Keratinocyte (primary cell): ENCODE results near the gene WASHC4. TPM values are rescaled to one million over a fixed set of nuclear protein-coding genes. Genes with fewer than 3 reads are reported as not detected.

Source experiments
- DNase-seq: peaks from one replicate; pipeline ENCODE4 v3.0.0-alpha.2; 2011; ENCODE audit warnings: low read depth, missing footprints, low spot score
- FAIRE-seq: peaks from 2 replicates; lab custom pipeline; 2011; peaks lifted over from hg19 to GRCh38; lab: Jason Lieb, UNC
- H2AFZ ChIP-seq: 2 replicates; pipeline ENCODE4 v1.6.0; 2012; ENCODE audit warnings: low read length, control low read depth, inconsistent platforms; ENCODE audit not compliant: control insufficient read depth
- H3K27ac ChIP-seq: 2 replicates; pipeline ENCODE4 v1.5.1; 2011; ENCODE audit warnings: low read length; ENCODE audit not compliant: control insufficient read depth, insufficient read depth
- H3K27me3 ChIP-seq: 3 replicates; pipeline ENCODE4 v1.6.0; 2011; ENCODE audit warnings: low read length; ENCODE audit not compliant: control insufficient read depth, insufficient read depth; ENCODE audit errors: extremely low read depth
- H3K36me3 ChIP-seq, 2 experiments: 2 replicates in 1 of 2; 3 replicates in 1 of 2; pipeline ENCODE4 v1.5.1; 2011; ENCODE audit warnings: low read length in 2 of 2, mild to moderate bottlenecking in 1 of 2; ENCODE audit not compliant: control insufficient read depth in 2 of 2, insufficient read depth in 2 of 2; ENCODE audit errors: extremely low read depth in 1 of 2
- H3K4me1 ChIP-seq: 3 replicates; pipeline ENCODE4 v1.5.1; 2011; ENCODE audit warnings: low read length; ENCODE audit not compliant: control insufficient read depth, insufficient read depth; ENCODE audit errors: extremely low read depth
- H3K4me2 ChIP-seq: 3 replicates; pipeline ENCODE4 v1.6.0; 2011; ENCODE audit warnings: low read depth, low read length; ENCODE audit not compliant: control insufficient read depth, insufficient read depth; ENCODE audit errors: extremely low read depth
- H3K4me3 ChIP-seq, 3 experiments: fragments of 200-600 bp in 1 of 3; sonication (generic) in 1 of 3; 2 replicates in 2 of 3; 3 replicates in 1 of 3; pipeline ENCODE4 v1.5.1; 2011 to 2016; ENCODE audit warnings: low read length in 3 of 3, mild to moderate bottlenecking in 3 of 3, control low read depth in 2 of 3, inconsistent platforms in 1 of 3, low read depth in 1 of 3, mixed read lengths in 1 of 3, mixed run types in 1 of 3, moderate library complexity in 1 of 3; ENCODE audit not compliant: control insufficient read depth in 2 of 3, insufficient read depth in 2 of 3; ENCODE audit errors: extremely low read depth in 1 of 3
- H3K79me2 ChIP-seq: 2 replicates; pipeline ENCODE4 v1.6.0; 2012; ENCODE audit warnings: low read length; ENCODE audit not compliant: control insufficient read depth, insufficient read depth
- H3K9ac ChIP-seq: 3 replicates; pipeline ENCODE4 v1.6.0; 2011; ENCODE audit warnings: low read length; ENCODE audit not compliant: control insufficient read depth, insufficient read depth; ENCODE audit errors: extremely low read depth
- H3K9me1 ChIP-seq: 3 replicates; pipeline ENCODE4 v1.6.0; 2011; ENCODE audit warnings: low read length; ENCODE audit not compliant: control insufficient read depth, insufficient read depth; ENCODE audit errors: extremely low read depth
- H3K9me3 ChIP-seq: 2 replicates; pipeline ENCODE4 v1.5.1; 2012; ENCODE audit warnings: low read depth, low read length; ENCODE audit not compliant: control insufficient read depth
- H4K20me1 ChIP-seq: 3 replicates; pipeline ENCODE4 v1.6.0; 2011; ENCODE audit warnings: low read length; ENCODE audit not compliant: control insufficient read depth, insufficient read depth; ENCODE audit errors: extremely low read depth
- CTCF ChIP-seq, 3 experiments: IDR thresholded peaks in 1 of 3; conservative IDR thresholded peaks in 1 of 3; optimal IDR thresholded peaks in 1 of 3; 2 replicates in 2 of 3; 3 replicates in 1 of 3; pipeline versions ENCODE3 to v1.5.1; 2011; ENCODE audit warnings: low read length in 3 of 3, mild to moderate bottlenecking in 3 of 3, moderate library complexity in 2 of 3, control low read depth in 1 of 3, inconsistent platforms in 1 of 3; ENCODE audit not compliant: insufficient read depth in 2 of 3; ENCODE audit errors: extremely low read depth in 1 of 3
- EZH2 ChIP-seq: IDR thresholded peaks from one replicate; pipeline ENCODE4 v1.6.1; 2012; ENCODE audit warnings: inconsistent platforms, mild to moderate bottlenecking, low read length, moderate library complexity
- dilution Hi-C: fragments of 300-500 bp; cut with MboI; formaldehyde crosslinking; loops from one replicate; pipeline ENCODE4 v1.7.0; 2020; ENCODE audit warnings: low sequenced_read_pairs; ENCODE audit not compliant: extremely low pct_ligation_motif_present
- polyA plus RNA-seq, 5 experiments: library from polyadenylated mRNA; depleted of rRNA in 3 of 5; stranded (reverse) in 3 of 5; stranded (forward) in 1 of 5; unstranded in 1 of 5; fragments of >200 nt; gene quantifications; 1 replicate in 1 of 5; 2 replicates in 3 of 5; 3 replicates in 1 of 5; pipeline versions ENCODE4 v1.2.1 to v1.2.3, GENCODE V29; 2011 to 2012; ENCODE audit warnings: missing spikeins in 2 of 5, low read depth in 1 of 5, low replicate concordance in 1 of 5

The WASHC4 gene
- polyA plus RNA-seq, 1 donor (not counting 4 experiments of a cell fraction or from before 2014, with no cell fraction given): 58.1 TPM

GRCh38 chr12:105164068-105164467 is 56.5 kb downstream of the WASHC4 start:
- DNase-seq: no peak
- H3K9ac ChIP-seq: no peak overlapping the region
- H2AFZ ChIP-seq: no peak overlapping the region
- no peak overlapping the region for H3K4me3 ChIP-seq
- H3K27me3 ChIP-seq: no peaks in the 10 kb centered on the region
- no peaks in the 10 kb centered on the region for H4K20me1 ChIP-seq
- no peaks in the 10 kb centered on the region for H3K9me3 ChIP-seq
- H3K36me3 ChIP-seq: peaks cover 24 to 31% of the 10 kb centered on the region in 2 experiments
- no peaks in the 10 kb centered on the region for H3K4me1 ChIP-seq
- no peak for TF ChIP-seq EZH2
- TF ChIP-seq CTCF (optimal IDR thresholded peaks at IDR 0.05 in 1 of 3, IDR thresholded peaks at IDR 0.05 in 1 of 3, conservative IDR thresholded peaks at IDR 0.05 in 1 of 3; ENCODE audit: extremely low read depth in 1 of 3, insufficient read depth in 2 of 3, low read length in 3 of 3): no peak
- dilution Hi-C loops: no loop called here
- H3K79me2 ChIP-seq: no peaks in the 10 kb centered on the region
- H3K9me1 ChIP-seq: no peaks in the 10 kb centered on the region
- H3K4me2 ChIP-seq: no peak overlapping the region
- H3K27ac ChIP-seq: no peak overlapping the region
- FAIRE-seq: no peak

GRCh38 chr12:105166736-105167135 is 59.2 kb downstream of the WASHC4 start:
- no peaks in the 10 kb centered on the region for H3K9me3 ChIP-seq
- dilution Hi-C loops: no loop called here
- no peak for FAIRE-seq

More at GRCh38 chr12:105166736-105167135, 59.2 kb downstream of the WASHC4 start:
- Histone ChIP-seq H3K4me1 (no peaks in the 10 kb centered on the region), H3K9ac (no peak overlapping the region), H3K9me1 (no peaks in the 10 kb centered on the region), H2AFZ (no peak overlapping the region), H3K36me3 (peaks cover 21 to 28% of the 10 kb centered on the region in 2 experiments), H3K79me2 (no peaks in the 10 kb centered on the region), H3K27me3 (no peaks in the 10 kb centered on the region), H3K27ac (no peak overlapping the region), H4K20me1 (no peaks in the 10 kb centered on the region), H3K4me3 (no peak overlapping the region), H3K4me2 (no peak overlapping the region)
- no peak for DNase-seq
- TF ChIP-seq EZH2 (no peak), CTCF (optimal IDR thresholded peaks at IDR 0.05 in 1 of 3, IDR thresholded peaks at IDR 0.05 in 1 of 3, conservative IDR thresholded peaks at IDR 0.05 in 1 of 3; ENCODE audit: extremely low read depth in 1 of 3, insufficient read depth in 2 of 3, low read length in 3 of 3) (no peak)
